ENCODE data around the gene RPL38.

DNA sequence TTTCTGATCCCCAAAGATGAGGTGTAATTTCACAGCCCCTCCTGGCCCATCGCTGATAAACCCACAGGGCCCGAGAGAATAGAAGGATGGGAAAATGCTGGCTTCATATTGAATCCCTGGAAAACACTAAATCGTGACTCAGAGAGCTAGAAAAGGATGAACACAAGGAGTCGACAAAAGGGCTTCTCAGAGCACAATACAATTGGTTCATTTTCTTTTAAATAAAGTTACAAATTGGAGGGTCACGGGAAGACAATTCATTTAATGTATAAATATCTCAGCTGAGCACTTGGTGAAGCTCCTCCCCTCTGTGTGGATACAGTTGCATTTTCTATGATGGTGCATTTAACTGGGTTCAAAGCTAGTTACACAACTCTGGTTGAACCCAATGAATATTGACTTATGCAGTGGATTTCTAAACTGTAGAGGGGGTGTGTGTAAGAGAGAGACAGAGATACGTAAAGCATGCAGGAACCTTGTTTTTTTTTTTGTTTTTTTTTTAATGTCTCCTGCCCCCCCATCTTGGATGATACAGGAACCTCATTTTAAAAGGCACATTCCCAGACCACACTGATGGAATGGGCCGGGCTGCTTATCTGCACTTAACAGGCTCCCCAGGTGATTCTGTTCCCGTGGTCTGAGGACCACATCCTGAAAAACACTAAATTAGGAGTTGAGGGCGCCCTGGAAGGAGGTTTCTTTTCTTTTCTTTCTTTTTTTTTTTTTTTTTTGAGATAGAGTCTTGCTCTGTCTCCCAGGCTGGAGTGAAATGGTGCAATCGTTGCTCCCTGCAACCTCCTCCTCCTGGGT, 24.0 kb downstream of the RPL38 start:
- TF ChIP-seq, protein P1, sequence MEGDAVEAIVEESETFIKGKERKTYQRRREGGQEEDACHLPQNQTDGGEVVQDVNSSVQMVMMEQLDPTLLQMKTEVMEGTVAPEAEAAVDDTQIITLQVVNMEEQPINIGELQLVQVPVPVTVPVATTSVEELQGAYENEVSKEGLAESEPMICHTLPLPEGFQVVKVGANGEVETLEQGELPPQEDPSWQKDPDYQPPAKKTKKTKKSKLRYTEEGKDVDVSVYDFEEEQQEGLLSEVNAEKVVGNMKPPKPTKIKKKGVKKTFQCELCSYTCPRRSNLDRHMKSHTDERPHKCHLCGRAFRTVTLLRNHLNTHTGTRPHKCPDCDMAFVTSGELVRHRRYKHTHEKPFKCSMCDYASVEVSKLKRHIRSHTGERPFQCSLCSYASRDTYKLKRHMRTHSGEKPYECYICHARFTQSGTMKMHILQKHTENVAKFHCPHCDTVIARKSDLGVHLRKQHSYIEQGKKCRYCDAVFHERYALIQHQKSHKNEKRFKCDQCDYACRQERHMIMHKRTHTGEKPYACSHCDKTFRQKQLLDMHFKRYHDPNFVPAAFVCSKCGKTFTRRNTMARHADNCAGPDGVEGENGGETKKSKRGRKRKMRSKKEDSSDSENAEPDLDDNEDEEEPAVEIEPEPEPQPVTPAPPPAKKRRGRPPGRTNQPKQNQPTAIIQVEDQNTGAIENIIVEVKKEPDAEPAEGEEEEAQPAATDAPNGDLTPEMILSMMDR (IDR thresholded peaks at IDR 0.05): no peak
- no peak for TF ChIP-seq ZFX (IDR thresholded peaks at IDR 0.05; ENCODE audit: borderline replicate concordance)

Measured in 22Rv1 (cell line).